ENCODE measurements around the gene RANBP1.

Gene RANBP1

DNA sequence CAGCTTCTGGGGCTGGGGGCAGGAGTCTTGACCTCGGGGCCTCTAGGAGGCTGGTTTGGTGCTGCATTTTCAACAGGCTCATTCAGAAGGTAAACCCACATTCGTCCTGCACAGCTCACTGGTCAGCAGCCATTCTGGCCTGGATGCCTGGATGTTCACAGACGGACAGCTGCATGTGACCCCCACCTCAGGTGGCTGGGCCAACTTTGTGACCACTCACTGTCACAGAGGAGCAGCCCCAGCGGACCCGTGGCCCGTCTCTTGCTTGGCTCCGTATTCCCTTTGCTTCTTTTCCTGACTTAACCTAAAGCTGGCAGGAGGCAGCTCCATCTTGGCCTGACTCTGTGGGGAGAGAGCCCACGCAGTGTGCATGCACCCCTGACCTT is 27.6 kb upstream of the RANBP1 start:
- DNase-seq (ENCODE audit: low spot score): no peak

DNA sequence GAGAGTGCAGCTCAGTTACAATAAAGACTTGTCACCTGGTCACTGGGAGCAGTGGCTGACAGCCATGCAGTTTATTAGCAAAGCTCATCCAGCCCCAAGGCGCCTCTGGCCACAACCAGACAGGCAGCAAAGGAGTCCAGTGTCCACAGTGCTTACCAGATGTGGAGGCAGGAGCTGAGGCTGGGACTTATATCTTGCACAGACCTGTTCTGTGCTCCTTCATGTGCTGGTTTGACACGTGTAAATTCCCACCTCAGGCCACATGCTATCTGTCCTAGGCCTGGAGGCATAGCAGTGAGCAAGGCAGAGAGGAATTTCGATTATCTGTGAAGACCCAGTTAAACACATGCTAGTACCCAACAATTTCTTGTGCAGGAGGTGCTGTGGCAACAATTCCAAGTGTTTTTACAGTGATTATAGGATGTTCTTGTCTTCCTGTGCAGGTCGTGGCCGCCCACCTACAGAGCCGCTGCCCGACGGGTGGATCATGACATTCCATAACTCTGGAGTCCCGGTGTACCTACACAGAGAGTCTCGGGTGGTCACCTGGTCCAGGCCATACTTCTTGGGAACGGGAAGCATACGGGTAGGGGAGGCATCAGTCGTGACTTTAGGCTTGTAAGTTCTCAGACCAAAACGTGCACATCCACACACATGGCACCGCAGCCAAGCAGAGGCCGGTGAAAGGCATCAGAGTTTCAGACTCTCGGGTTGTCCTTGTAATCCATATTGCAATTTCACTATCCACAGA is 26.5 kb upstream of the RANBP1 start:
- DNase-seq (ENCODE audit: low spot score): no peak

DNA sequence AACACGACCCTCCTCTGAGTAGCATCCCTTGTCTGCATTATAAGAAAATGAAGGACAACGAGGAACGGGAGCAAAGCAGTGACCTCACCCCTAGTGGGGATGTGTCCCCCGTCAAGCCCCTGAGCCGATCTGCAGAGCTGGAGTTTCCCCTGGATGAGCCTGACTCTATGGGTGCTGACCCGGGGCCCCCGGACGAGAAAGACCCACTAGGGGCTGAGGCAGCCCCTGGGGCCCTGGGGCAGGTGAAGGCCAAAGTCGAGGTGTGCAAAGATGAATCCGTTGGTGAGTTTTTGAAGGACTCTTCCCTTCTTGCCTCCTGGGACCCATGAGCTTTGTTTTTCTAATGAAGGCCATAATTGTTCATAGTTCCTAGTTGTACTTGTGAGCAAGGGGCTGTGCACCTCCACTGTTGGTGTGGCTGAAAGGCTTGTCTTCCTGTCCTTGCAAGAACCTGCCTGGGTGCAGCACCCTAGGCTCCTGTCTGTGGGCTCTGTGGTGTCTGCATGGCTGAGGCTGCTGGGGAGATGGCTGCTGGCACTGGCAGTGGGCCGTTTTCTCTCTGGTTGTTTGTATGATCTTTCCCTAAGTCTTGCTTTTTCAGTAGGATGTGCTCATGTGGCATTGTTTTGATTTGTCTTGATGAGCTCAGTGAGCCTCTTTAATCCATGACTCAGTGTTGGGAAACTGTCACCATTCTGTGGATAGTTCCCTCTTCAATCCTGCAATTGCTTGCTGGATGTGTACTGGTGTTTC is 25.8 kb upstream of the RANBP1 start:
- DNase-seq (ENCODE audit: low spot score): no peak

DNA sequence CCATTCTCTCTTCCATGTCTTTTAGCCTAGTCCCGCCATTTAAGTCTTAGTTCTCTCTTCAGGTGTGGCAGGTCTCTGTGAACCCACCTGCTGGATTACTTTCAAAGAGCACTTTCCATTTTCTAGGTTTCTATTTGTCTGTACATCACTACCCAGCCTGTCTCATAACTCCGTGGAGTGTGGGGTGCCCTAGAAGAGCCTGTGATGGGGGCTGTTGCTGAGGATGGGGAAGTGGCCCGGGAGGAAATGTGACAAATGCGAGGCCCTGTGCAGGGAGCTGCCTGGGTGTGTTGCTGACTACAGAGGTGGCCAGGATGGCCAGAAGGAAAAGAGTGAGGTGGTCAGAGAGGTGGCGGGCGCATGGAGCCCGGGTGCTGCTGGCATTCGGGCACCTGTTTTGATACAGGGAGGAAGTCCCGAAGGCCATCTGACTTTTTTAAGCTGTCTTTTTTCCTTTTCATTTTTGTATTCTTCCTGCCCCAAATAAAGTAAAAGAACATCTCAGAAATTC is 25.1 kb upstream of the RANBP1 start:
- no peak for DNase-seq (ENCODE audit: low spot score)

DNA sequence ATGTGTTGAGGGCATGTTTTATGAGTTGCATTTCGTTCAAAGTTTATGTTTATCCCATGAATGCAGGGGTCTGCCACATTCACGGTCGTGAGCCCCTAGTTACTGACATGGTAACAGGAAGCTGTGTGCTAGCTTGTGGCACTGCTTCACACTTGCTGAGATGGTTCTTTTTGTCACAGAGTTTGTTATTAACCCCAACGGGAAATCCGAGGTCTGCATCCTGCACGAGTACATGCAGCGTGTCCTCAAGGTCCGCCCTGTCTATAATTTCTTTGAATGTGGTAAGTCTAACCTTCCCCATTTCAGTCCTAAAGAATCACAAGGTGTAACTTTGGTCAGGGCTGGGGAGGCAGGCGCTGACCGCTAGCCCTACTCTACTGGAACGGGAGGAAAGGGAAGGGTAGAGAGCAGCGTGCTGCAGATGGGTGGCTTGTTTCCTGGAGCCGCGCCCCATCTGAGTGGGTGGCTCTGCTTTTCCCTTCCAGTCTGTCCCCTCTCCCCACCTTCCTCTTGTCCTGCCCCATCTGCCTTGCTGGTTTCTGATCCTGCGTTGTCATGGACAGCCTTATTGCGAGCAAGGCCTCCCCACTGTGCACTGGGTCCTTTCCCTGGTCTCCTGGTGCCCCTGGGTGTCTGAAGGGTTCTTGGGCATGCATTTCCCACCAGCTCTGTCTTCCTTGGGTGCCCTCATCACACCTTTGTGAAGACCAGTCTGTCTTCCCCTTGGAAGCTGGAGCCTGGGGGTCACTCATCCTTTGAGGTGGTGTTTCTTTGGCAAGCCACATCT is 24.0 kb upstream of the RANBP1 start:
- DNase-seq (ENCODE audit: low spot score): no peak

DNA sequence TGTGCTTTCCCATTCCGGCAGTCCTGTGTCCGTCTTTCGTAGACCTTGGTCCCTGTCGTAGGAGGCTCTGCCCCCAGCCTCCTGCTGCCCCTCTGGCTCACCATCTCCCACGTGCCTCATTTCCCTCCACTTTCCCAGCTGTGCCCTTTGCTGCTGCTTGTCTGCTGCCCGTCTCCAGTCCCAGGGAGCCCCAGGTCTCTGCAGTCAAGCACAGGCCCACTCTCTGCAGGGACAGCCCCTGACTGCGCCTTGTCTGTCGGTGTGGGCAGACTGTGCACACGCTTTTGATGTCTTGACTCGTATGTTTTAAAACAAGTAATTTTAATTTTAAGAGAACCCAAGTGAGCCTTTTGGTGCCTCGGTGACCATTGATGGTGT is 23.4 kb upstream of the RANBP1 start:
- no peak for DNase-seq (ENCODE audit: low spot score)

DNA sequence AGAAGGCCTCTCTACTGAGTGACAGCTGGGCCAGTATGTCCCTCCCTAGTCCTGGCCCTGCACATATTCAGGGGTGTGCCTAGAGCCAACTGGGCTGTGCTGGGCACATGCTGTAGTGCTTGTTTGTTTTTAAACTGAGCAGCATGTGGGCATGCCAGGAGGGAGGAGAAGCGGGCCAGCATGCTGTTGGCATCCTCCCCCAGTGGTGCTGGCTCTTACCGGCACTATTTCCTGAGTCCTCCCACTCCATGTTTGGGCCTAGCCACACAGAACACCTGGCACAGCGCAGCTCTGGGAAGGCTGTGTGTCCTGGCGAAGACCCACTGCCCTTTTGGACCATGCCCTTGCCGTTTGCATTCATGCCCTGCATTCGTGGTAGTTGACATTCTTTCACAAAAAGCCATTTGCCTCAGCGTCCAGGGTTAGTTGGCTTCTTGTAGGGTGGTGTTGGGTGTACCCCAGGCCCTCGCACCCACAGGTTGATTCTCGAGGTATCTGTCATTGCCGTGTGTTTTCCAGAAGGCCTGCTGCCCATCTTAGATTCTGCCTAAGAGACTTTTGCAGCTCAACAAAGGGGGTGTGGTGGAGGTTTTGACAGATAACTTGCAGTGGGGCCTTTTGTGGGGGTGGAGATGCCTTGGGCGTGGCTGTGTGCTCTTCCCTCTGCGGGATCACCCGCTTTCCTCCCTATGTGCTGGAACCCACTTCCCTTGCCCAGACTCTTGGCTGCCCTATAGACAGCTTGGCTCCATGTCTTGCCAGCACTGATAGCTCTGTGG is 22.3 kb upstream of the RANBP1 start:
- DNase-seq (ENCODE audit: low spot score): no peak

DNA sequence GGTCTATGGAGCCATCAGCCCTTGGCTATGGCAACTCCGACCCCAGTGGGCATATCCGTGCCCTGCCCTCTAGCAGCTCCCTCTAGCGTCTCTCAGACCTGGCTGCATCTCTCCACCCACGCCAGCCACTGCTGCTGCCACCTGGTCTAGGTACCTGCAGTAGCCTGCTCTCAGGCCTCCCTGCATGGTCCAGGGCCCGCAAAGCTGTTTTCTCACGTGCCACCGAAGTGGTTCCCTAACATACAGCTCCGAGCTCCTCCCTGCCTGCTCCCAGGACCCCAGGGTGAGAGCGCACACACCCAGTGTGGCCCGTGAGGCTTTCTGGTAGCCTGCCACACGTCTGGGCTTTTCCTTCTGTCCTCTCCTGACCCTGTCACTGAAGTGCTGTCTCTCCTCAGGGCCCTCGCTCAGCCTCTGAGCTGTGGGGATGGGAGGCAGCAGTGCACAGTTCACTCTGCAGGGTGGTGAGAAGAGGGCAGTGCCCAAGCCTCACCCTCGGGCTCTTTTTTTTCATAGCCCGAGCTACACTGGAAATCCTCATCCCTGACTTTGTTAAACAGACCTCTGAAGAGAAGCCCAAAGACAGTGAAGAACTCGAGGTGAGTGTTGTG is 21.6 kb upstream of the RANBP1 start:
- DNase-seq (ENCODE audit: low spot score): no peak

DNA sequence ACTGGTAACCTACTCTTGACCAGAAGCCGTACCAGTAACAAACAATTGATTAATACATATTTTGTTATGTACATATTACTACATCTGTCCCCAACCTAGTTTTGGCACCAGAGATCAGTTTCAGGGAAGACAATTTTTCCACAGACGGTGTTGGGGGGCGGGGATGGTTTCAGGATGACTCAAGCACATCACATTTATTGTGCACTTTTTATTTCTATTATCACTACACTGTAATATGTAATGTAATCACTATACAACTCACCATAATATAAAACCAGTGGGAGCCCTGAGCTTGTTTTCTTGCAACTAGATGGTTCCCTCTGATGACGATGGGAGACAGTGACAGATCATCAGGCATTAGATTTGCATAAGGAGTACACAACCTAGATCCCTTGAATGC is 20.4 kb upstream of the RANBP1 start:
- DNase-seq (ENCODE audit: low spot score): no peak

DNA sequence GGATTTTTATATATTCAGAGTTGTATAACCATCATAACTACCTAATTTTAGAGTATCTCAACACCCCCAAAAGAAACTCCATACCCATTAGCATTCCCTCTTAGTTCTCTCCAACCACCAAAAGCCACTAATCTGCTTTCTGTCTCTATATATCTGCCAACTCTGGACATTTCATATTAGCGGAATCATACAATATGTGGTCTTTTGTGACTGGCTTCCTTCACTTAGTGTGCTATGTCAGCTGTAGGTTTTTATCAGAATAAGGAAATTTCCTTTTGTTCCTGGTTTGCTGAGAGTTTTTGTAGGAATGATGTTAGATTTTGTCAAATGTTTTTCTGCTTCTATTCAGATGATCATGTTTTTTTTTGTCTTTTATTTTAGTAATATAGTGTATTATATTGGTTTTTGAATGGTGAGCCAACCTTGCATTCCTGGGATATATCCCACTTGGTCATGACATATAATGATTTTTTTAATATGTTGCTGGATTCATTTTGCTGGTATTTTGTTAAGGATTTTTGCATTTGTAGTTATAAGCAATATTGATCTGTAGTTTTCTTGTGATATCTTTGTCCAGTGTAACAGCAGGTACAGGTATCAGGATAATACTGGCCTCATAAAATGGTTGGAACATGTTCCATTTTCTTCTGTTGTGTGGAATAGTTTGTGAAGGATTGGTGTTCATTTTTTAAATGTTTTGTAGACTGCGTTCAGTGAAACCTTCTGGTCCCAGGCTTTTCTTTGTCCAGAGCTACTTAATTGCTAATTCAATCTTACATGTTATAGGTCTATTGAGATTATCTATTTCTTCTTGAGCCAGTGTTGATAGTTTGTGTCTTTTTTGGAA is 19.1 kb upstream of the RANBP1 start:
- DNase-seq (ENCODE audit: low spot score): no peak

DNA sequence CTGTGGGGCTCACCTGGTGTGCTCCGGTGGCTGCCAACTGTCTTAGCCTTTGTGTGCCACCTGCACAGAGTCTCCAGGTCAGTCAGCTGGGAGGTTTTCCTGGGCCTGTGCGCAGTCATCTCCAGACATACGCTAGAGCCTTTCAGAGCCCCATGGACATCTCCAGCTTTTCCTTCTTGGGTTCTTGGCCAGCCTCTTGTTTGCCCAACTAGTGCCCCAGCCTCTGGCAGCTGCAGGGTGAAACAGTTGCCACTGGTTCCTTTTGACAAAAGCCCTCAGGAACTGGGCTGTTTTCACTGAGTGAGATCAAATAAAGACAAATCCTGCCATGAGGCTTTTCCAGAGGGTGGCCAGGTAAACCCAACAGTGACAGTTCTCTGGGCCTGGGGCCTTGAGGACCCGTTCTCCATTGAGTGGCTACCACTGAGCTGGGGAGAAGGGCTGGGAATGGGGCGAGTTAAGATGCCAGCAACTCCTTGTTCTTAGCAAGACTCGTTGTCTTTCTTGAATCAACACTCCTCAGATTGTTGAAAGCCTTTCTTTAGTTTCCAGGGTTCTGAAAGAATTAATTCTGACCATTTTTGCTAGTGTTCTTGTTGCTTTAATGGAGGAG is 16.7 kb upstream of the RANBP1 start:
- DNase-seq (ENCODE audit: low spot score): no peak

DNA sequence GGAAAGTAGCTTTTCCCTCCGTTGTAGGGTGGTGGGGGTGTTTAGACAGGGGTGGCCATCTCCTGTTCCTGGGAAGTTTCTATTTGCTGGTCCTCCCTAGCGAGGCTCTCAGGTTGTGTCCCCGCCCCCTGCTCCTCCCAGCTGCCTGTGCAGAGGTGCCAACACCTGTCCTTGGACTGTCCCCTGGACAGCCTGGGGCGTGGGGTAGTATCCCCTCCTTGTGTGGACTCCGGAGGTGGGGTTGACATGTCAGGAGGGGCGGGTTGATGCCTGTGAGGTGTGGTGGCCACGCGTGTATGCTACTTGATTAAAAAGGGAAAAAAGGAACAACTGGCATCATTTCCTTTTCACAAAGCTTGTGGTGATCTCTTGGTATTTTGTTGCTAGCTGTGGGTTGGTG is 14.3 kb upstream of the RANBP1 start:
- no peak for DNase-seq (ENCODE audit: low spot score)

DNA sequence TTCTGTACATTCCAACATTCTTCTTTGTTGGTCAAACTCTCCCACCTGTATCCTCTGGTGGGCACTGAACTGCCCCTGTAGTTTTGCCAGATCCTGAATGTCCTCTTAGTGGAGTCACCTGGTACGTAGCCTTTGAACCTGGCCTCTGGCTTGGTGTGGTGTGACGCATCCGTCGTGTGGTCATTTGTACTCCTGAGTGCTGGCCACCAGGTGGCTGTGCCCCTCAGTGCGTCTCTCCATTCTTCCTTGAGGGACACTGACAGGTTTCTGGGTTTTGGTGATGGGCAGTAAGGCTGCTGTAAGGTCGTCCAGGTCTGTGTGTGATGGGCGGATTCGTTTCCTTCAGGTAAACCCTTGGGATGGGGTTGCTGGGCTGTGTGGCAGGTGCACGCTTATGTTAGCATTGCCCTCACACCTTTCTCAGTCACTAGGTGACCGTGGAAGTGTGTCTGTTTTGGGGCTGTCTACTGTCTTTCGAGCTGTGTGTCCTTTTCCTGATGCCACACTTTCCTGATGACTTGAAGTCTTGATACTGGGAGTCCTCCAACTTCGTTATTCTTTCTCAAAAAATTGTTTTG is 13.6 kb upstream of the RANBP1 start:
- no peak for DNase-seq (ENCODE audit: low spot score)

DNA sequence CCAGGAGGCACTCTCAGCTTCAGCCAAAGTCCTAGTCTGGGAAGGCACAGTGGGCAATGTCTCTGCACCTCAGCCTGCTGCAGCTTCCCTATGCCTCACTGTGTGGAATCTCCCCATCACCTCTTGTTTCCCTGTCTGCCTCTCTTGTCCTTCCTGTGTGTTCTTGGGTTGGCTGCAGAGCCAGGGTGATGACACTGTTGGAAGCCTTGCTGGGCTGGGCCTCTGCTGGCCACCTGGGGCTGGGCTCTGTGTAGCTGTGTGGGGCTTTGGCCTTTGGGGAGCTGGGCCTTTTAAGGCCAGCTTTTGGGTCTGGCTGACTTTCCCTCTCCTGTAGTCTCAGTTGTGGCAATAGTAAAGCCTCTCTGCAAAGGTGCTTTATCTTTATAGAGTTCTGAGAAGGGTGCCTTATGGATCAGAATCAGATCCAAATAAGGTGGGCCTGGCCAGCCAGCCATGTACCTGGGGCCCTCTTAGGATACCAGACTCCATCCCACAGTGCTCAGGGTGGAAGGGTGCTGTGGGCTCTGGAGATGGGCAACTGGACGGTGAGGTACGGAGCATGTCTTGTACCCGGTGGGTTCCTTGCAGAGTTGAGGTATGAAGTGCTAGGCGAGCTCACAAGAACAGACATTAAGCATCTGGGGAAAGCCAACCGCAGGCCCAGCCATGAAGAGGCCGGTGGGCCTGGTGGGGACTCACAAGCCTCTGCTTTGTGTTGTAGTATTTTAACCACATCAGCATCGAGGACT is 10.3 kb upstream of the RANBP1 start:
- DNase-seq (ENCODE audit: low spot score): no peak

DNA sequence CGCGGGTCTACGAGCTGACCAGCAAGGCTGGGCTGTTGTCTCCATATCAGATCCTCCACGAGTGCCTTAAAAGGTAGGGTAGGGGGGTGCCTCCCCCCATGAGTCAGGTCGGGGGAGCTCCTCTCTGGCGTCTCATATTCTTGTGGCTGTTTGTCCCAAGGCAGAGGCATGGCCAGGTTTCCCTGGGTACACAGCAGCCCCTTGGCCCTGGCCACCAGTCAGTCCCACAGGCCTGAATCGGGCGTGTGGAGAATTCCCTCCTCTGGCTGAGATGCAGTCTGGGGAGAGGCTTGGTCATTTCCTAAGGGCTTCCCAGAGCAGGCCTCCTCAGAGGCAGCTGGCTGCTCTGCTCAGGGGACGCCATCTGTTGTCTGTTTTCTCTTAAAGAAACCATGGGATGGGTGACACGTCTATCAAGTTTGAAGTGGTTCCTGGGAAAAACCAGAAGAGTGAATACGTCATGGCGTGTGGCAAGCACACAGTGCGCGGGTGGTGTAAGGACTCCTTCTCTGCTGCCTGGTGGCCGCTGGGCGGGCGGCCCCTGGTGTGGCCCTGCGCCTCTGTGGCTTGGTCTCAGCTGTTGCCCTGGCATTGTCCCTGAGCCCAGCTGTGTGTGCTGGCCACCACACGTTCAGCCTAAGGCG is 9.6 kb upstream of the RANBP1 start:
- DNase-seq (ENCODE audit: low spot score): no peak

DNA sequence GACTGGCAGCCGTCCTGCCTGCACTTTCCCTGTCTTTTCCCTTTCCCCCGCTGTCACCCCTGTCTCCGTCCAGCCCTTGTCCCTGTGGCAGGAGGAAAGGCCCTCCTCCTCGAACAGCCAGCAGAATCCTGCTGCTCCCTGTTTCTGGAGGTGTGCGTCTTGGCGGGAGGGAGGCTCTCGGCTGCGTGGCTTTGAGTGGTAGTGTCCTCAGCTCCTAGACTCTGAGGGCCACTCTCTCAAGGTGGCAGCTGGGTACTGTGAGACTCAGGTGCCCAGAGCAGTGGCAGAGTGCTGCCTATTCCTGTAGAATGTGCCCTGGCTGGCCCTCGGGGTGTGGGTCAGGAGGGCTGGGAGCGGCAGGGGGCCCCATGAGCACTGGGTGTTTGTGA is 9.1 kb upstream of the RANBP1 start:
- DNase-seq (ENCODE audit: low spot score): no peak

DNA sequence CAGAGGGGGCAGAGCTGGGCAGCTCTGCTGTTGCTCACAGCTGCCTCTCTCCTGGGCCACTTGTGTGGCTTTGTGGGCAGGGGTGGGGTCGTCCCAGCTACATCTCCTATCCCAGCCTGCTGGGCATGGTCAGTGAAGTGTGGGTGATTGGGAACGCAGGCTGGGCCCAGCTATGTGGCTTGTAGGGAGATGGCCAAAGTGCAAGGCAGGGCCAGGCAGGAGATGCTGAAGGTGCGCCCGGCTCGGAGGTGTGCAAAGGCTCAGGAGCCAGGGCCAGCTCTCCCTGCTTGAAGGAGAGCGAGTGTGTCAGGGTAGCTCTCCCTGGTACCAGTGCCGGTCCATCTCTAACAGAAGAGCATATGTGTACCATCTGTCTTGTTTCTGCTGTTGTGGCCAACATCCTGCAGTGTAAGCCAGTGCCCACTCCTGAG is 8.4 kb upstream of the RANBP1 start:
- no peak for DNase-seq (ENCODE audit: low spot score)

DNA sequence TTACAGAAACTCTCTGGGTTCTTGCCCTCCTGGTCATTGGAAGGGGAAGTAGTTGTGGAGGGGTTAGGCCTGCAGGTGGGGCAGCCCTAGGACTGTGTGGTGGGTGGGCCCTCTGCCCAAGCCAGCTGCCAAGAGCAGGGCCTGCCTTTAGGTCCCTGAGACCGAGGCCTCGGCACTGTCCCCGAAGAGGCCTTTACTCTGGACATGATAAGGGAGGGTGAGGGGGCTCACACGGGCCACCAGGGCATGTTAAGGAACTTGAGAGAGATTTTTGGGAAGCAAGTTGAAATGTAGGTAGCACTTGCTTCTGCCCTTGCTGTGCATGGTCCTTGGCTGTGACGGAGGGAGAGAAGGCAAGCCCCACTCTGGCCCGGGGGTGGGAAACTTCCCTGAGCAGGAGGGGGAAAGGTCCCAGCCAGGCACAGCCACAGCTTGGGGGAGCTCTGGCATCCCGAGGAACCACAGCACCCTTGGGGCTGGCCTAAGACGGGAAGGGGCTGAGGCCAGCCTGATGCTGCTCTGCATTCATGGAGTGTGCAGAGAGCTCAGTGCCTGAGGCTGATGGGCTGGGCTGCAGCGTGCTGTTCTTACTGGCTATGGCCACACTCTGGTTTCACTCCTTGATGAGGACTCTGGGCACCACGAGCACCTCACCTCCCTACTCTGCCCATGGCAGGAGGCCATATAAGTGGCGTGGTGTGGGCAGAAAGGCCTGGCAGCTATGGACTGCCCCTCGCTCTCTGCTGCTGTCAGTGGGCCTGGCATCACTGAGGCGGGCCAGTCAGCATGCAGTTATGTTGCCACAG is 7.8 kb upstream of the RANBP1 start:
- no peak for DNase-seq (ENCODE audit: low spot score)

Data from activated CD4-positive, alpha-beta T cell treated with anti-CD3 and anti-CD28 coated beads, Interleukin-2, Interleukin-4, amounts not matched to agents 100 ng/mL and 50 ng/mL, durations not matched to agents 16 hours and 8 hours (primary cell).